RKO (cell line): Measurements from ENCODE around the gene HBZ.
"Not testable (repeated sequence)": the region's sequence is repeated elsewhere in the genome, so short reads cannot be mapped to it uniquely, and the experiment has no call there.

ENCODE experiments used
- DNase-seq: peaks from one replicate; pipeline ENCODE4 v3.0.0-alpha.2; 2016; ENCODE audit warnings: low spot score

HBZ gene

DNA sequence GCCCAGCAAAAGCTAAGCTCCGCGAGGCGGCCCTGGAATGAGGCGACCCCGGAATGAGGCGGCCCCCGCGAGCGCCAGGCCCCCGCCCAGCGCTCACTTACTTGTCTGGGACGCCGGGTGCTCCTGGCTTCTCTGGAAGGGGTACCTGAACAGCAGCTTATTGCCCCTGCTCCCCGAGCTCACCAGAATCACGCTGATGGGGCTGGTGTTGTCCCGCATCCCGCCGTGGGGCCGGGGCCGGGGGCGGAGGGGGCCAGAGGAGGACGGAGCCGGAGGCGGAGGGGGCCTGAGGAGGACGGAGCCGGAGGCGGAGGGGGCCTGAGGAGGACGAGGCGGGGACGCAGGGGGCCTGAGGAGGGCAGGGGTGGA, 14.4 kb upstream of the HBZ start:
- no peak for DNase-seq

GRCh38 chr16:140175-140857, 12.1 kb upstream of the HBZ start:
- no peak for DNase-seq

DNA sequence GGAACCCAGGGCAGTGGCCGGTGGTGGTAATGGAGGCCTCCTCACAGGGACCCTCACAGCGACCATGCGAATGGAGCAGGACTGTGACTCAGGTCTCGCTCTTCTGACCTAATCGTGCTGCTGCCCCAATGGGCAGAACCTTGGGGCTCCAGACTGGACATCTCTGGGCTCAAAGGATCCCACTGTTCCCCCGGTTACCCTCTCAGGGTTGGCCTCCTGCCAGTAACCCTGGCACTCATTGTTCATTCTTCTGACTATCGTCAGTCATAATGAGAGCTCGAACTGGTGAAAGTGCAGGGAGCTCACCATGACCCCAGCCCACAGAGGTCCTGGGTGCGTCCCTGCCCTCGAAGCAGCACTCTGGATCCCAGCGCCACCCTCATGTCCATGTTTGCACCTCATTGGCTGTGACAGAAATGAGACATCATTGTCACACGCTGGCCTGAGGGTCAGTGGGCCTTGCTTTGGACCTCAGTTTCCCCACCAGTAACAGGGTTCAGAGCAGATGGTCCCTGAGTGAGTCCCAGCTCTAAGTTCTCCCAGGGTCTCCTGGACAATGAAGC, 10.0 kb upstream of the HBZ start:
- DNase-seq, result no peak

DNA sequence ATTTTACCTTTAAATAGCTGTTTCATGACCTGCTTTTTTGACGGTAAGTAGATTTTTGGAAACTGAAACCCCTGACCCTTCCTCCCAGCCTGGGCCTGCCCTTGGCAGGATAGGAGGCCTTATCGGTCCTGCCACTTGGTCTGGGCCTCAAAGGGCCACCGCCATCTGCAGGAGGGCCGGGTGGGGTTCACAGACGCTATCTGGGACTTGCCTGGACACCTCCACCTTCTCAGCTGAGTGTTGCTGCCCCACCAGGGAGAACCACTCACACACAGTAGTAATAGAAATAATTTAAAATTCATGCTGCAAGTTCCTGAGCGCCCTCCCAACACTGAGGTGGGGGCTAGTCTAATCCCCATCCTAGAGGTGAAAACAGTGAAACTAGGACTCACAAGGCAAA, 9.4 kb upstream of the HBZ start:
- DNase-seq, result no peak

DNA sequence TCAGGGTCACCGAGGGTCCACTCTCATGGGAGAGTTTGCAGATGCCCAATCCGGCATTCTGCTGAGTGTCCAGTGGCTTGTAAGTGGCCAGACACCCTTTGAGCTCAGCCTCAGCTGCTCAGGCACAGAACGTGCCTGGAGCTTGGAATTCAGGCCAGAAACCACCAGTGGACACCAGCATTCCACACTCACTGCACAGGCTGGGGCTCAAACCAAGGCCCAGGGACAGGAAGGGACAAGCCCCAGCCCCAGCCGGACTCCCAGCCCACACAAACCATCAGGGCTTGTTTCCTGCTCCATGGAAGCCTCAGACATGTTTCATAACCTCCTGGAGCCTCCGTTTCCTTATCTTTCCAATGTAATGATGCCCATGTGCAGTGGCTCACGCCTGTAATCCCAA, 9.0 kb upstream of the HBZ start:
- DNase-seq, result no peak

DNA sequence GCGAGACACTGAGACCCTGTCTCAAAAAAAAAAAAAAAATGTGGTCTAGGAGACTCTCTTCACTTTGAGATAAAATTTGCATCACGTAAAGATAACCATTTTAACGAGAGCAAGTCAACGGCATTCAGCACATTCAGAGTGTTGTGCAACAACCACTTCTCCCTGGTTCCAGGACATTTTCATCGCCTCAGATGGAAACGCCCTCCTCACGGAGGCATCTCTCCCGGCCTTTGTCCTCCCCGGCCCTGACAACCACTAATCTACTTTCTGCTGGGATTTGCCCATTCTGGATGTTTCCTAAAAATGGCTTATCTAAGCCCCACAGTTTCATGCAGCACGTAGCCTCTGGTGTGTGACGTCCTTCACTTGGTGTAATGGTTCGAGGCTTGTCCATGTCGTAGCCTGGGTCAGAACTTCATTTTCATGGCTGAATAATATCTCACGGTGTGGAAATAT, 7.6 kb upstream of the HBZ start:
- no peak for DNase-seq

DNA sequence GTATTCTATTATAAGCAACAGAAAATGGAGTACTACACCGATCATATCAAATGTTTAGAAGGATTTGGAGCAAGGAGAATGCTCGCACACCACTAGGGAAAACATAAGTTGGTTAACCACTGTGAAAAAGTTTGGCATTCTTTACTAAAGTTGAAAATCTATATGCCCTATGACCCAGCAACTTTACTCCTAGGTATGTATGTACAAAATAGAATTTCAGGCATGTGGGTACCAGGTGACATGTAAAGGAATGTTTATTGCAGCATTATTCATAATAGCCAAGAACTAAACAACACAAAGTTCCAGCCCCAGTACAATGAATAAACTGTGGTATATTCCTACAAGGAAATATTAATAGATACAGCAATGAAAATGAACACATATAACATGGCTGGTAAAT, 5.8 kb upstream of the HBZ start:
- no peak for DNase-seq

DNA sequence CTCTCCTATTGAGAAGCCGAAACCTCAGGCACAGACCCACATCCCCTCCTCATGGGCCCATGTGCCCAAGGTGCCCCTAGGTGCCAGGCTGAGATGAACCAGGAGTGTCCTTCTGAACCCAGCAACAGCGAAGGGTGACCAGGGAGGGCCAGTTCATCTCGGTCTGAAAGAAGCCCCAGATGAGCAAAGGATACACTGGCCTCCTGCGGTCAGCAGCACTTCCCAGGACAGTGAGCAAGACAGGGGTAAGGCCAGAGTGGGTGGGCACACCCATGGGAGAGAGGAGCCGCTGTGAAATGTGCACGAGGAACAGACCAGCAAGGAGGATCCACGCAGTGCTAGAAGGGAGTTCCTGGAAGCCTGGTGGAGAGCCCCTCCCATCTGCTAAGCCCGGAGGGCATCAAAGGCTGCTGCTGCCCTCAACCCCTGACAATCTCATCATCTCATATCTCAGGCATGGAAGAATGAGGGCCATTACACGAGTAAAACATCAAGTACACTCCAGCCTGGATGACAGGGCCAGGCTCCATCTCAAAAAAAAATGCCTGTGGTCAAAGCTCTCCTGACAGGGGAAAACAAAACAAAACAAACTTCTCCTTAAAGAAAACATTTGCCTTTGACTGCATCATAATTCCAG, 3.3 kb upstream of the HBZ start:
- no peak for DNase-seq

DNA sequence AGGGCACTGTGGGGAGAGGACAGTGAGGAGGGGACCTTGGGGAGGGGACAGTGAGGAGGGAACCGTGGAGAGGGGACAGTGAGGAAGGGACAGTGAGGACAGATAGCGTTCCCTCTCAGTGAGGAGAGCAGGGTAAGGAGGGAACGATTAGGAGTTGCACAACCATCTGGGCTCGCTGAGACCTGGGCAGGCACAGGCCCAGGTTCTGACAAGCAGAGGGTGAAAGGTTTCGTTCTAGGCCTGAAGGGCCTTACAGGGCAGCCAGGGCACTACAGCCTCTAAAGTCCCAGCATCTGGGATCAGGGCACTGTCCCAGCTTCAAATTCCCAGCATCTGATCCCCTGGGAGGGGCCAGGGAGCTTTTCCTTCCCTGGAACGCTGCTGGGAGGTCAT, 681 bp downstream of the HBZ start:
- DNase-seq, result not testable (repeated sequence)

DNA sequence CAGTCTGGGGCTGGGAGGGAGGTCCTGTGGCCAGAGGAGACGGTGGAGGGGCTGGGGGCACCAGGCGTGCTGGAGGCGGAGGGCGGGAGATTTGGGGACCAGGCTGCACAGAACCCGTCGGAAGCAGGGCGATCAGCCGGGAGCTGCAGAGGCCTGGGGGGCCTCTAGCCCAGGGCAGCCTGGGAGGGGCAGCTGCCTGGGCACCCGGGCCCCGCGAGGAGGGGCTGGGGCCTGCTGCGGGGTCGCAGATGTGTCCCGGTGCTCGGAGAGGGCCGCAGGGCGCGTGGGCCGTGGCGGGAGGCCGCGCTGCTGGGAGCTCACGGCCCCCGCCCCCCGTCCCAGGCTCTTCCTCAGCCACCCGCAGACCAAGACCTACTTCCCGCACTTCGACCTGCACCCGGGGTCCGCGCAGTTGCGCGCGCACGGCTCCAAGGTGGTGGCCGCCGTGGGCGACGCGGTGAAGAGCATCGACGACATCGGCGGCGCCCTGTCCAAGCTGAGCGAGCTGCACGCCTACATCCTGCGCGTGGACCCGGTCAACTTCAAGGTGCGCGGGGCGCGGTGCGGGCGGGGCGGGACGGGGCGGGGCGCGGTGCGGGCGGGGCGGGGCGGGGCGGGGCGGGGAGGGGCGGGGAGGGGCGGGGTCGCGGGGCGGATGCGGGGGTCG, 1.2 kb downstream of the HBZ start:
- not testable (repeated sequence) for DNase-seq

DNA sequence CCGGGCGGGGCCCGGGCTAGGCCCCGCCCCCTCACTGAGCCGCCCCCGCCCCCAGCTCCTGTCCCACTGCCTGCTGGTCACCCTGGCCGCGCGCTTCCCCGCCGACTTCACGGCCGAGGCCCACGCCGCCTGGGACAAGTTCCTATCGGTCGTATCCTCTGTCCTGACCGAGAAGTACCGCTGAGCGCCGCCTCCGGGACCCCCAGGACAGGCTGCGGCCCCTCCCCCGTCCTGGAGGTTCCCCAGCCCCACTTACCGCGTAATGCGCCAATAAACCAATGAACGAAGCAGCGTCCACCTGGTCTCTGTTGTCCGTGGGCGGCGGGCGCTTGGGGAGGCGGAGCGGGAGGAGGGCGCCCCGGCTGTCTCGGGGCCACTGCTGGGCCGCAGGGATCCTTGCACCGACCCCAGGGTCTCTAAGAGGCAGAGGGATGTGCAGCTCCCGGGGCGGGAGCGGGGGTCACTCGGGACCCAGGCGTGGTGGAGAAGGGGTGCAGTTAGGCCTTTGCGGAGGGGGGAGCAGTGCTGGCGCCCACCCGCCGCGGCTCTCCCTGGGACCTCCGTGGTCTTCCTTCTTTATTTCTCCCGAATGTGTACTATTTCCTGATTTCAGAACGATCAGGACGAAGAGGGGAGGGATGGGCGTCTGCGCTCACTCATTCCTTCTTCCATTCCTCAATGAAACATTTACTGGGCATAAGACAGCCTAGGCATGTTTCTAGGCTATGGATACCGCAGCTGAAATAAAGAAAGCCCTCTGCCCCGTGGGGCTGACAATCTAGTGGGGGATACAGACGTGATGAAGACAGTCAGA, 2.0 kb downstream of the HBZ start:
- DNase-seq, result no peak

DNA sequence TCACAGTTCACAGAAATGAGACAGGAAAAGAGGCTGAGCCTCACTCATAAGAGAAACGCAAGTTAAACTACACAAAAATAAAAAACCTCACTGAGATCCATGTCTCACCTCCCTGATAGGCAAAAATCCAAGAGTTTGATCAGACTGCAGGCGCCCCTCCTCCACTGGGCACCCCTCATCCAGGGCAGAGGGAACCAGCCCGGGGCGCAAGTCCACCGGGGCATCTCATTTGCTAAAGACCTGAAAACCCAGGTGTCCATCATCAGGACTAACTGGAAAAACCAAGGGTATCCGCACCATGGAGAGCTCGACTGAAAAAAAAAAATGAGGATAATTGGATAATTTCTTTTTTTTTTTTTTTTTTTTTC, 2.6 kb downstream of the HBZ start:
- no peak for DNase-seq

DNA sequence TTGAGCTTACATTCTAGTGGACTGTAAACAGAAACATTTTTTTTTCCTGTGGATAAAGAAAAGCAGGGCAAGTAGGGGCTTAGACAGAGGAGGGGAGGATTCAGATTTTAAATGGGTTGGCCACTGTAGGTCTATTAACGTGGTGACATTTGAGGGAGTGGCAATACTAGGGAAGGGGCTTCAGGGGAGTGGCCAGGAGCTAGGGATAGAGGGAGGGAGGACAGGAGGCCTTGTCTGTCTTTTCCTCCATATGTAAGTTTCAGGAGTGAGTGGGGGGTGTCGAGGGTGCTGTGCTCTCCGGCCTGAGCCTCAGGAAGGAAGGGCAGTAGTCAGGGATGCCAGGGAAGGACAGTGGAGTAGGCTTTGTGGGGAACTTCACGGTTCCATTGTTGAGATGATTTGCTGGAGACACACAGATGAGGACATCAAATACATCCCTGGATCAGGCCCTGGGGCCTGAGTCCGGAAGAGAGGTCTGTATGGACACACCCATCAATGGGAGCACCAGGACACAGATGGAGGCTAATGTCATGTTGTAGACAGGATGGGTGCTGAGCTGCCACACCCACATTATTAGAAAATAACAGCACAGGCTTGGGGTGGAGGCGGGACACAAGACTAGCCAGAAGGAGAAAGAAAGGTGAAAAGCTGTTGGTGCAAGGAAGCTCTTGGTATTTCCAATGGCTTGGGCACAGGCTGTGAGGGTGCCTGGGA, 6.8 kb downstream of the HBZ start:
- DNase-seq, result no peak

DNA sequence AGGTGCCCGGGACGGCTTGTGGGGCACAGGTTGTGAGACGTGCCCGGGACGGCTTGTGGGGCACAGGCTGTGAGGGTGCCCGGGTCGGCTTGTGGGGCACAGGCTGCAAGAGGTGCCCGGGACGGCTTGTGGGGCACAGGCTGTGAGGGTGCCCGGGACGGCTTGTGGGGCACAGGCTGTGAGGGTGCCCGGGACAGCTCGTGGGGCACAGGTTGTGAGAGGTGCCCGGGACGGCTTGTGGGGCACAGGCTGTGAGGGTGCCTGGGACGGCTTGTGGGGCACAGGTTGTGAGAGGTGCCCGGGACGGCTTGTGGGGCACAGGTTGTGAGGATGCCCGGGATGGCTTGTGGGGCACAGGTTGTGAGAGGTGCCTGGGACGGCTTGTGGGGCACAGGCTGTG, 7.8 kb downstream of the HBZ start:
- DNase-seq, result not testable (repeated sequence)

DNA sequence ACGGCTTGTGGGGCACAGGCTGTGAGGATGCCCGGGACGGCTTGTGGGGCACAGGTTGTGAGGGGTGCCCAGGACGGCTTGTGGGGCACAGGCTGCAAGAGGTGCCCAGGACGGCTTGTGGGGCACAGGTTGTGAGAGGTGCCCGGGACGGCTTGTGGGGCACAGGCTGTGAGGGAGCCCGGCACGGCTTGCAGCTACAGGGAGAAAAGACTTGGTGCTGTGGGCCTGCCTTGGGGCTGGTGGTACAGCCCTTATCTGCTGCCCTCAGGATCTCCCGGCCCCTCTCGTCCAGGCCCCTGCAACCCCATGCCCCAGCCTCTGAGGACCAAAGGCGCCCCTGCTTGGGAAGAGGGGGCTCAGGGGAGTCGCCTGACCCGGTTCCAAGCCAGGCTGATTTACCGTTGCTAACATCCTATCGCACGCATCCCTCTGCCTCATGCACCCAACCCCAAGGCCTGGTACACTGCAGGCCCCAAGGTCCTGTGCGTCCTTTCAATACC, 8.3 kb downstream of the HBZ start:
- no peak for DNase-seq

DNA sequence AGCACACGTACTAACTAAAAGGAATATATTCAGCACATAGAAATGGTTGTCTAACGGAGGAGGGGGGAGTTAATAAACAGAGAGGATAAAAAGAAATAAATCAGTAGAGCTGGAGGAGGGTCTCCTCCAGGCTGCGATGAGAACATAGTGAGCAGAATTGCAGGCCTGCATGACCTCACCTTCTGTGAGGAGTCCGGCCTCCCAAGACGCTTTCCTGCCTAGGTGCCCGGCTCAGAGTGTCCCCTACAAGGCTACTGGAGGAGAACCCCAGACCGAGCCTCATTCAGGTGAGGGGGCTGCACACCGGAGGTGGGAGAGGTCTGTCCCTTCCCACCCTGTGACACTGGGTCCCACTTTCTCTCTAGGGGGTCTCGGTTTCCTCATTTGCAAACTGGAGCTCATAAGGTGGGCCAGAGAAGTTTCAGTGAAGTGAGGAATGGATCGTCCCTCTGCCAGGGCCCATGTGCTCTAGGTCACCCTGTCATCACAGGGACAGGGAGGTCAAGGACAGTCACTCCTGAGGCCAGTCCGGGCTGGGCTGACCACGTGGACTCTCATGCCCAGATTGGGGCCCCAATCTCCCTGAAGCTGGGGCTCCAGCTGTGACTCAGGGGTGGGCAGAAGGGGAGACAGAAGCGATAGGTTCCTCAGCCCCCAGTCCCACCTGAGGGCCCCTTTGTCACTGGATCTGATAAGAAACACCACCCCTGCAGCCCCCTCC, 10.0 kb downstream of the HBZ start:
- no peak for DNase-seq

- DNase-seq, result not testable (repeated sequence)
Measured at GRCh38 chr16:163139-163538, 10.7 kb downstream of the HBZ start.

DNA sequence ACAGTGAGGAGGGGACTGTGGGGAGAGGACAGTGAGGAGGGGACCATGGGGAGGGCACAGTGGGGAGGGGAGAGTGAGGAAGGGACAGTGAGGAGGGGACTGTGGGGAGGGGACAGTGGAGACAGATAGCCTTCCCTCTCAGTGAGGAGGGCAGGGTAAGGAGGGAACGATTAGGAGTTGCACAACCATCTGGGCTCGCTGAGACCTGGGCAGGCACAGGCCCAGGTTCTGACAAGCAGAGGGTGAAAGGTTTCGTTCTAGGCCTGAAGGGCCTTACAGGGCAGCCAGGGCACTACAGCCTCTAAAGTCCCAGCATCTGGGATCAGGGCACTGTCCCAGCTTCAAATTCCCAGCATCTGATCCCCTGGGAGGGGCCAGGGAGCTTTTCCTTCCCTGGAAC, 11.3 kb downstream of the HBZ start:
- not testable (repeated sequence) for DNase-seq

DNA sequence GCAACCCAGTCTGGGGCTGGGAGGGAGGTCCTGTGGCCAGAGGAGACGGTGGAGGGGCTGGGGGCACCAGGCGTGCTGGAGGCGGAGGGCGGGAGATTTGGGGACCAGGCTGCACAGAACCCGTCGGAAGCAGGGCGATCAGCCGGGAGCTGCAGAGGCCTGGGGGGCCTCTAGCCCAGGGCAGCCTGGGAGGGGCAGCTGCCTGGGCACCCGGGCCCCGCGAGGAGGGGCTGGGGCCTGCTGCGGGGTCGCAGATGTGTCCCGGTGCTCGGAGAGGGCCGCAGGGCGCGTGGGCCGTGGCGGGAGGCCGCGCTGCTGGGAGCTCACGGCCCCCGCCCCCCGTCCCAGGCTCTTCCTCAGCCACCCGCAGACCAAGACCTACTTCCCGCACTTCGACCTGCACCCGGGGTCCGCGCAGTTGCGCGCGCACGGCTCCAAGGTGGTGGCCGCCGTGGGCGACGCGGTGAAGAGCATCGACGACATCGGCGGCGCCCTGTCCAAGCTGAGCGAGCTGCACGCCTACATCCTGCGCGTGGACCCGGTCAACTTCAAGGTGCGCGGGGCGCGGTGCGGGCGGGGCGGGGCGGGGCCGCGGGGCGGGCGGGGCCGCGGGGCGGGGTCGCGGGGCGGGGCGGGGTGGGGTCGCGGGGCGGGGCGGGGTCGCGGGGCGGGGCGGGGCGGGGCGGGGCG, 11.8 kb downstream of the HBZ start:
- not testable (repeated sequence) for DNase-seq

- DNase-seq, result no peak
Measured at GRCh38 chr16:164827-165538, 12.5 kb downstream of the HBZ start.
